B cell (primary cell): ENCODE measurements around the gene PCDHGB2.

ENCODE experiments used
- EZH2 ChIP-seq: IDR thresholded peaks from 2 replicates; pipeline ENCODE4 v1.6.1; 2012; ENCODE audit warnings: borderline replicate concordance, low read depth, mild to moderate bottlenecking, moderate library complexity, low read length; ENCODE audit not compliant: insufficient read depth, poor library complexity, severe bottlenecking
- TF ChIP-seq, protein P1 (sequence below): fragments of 200-600 bp; IDR thresholded peaks from one replicate; pipeline ENCODE4 v1.8.0; 2022; ENCODE audit warnings: antibody characterized with exemption, mild to moderate bottlenecking

DNA sequence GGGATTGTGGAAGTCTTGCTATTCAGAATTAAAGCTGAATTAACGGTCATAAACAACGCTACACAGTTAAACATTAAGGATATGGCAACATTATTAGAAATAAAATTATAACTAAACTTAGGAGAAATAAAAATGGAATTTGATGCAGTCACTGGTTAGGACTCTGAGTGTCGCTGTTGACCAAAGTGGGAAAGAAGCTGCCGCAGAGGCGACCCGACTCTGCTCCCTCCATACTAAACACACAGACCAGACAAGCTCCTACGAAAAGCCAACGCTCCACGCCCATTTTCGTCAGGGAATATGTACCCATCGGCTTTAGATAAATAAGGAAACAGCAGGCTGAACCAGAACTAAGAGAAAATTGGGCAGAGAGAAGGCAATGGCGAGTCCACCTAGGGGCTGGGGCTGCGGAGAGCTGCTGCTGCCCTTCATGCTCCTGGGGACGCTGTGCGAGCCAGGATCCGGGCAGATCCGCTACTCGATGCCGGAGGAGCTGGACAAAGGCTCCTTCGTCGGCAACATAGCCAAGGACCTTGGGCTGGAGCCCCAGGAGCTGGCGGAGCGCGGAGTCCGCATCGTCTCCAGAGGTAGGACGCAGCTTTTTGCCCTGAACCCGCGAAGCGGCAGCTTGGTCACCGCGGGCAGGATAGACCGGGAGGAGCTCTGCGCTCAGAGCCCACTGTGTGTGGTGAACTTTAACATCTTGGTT, 4.3 kb downstream of the PCDHGB2 start, which contains the start of gene PCDHGA5:
- TF ChIP-seq EZH2, result no peak
- TF ChIP-seq, protein P1, sequence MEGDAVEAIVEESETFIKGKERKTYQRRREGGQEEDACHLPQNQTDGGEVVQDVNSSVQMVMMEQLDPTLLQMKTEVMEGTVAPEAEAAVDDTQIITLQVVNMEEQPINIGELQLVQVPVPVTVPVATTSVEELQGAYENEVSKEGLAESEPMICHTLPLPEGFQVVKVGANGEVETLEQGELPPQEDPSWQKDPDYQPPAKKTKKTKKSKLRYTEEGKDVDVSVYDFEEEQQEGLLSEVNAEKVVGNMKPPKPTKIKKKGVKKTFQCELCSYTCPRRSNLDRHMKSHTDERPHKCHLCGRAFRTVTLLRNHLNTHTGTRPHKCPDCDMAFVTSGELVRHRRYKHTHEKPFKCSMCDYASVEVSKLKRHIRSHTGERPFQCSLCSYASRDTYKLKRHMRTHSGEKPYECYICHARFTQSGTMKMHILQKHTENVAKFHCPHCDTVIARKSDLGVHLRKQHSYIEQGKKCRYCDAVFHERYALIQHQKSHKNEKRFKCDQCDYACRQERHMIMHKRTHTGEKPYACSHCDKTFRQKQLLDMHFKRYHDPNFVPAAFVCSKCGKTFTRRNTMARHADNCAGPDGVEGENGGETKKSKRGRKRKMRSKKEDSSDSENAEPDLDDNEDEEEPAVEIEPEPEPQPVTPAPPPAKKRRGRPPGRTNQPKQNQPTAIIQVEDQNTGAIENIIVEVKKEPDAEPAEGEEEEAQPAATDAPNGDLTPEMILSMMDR, result no peak
